Measurements from ENCODE around the gene SCML2. TPM values are rescaled to one million over a fixed set of nuclear protein-coding genes. Genes with fewer than 3 reads are reported as not detected.

The SCML2 gene
- total and polyA plus RNA-seq, 10 of the 15 experiments (the other 5 are each of a cell fraction or from before 2014, with no cell fraction given), result 1.5 to 4.4 (median 2.6) TPM

DNA sequence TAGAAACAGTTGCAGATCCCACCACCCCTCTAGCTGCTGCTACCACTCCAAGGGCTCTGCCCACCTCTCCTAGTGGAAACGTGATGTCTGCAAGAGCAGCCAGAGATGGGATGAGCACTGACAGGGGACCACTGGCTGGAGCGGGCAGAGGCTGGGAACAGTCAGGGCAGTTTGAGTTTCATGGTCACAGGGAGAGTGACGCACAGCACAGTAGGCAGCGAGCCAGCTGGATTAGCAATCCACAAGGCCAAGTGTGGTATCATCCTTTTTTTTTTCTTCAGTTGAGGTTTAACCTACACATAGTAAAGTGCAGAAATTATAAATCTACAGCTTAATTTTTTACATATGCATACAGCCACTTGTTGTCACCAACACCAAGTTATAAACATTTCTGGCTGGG is 6.4 kb upstream of the SCML2 start:
- no peak for DNase-seq (ENCODE audit: low read depth, low spot score)
- no peaks in the 10 kb centered on the region for H3K36me3 ChIP-seq (ENCODE audit: control insufficient read depth in 2 of 2, insufficient read depth in 2 of 2, low read length in 1 of 2)
- no peaks in the 10 kb centered on the region for H3K27me3 ChIP-seq (replicated peaks in 1 of 2; ENCODE audit: control insufficient read depth in 2 of 2, insufficient read depth in 2 of 2, low read length in 1 of 2)
- H3K4me2 ChIP-seq (ENCODE audit: control insufficient read depth, insufficient read depth), result no peak overlapping the region
- no TSS peak for BruUV-seq (replicated peaks)
- no peaks in the 10 kb centered on the region for H3K79me2 ChIP-seq (ENCODE audit: control insufficient read depth, insufficient read depth, low read length)
- FAIRE-seq, result no peak
- ATAC-seq, result no peak
- intact Hi-C loops (cut with micrococcal nuclease; ENCODE audit: unreplicated experiment) (no loop called here), in situ Hi-C loops (cut with MboI) (no loop called here)
- H2AFZ ChIP-seq (ENCODE audit: control insufficient read depth, low read depth, low read length), result no peak overlapping the region
- H3K9ac ChIP-seq (ENCODE audit: control insufficient read depth, insufficient read depth, low read length), result no peak overlapping the region
- no peaks in the 10 kb centered on the region for H3K4me1 ChIP-seq (ENCODE audit: control insufficient read depth, insufficient read depth, low read length)
- no peaks in the 10 kb centered on the region for H4K20me1 ChIP-seq (ENCODE audit: control insufficient read depth, insufficient read depth)
- RAD21 ChIA-PET (ENCODE audit: unreplicated experiment), result no interaction called here
- POLR2A ChIA-PET, result no interaction called here
- SMC1A ChIA-PET (ENCODE audit: uncharacterized antibody, unreplicated experiment), result interaction anchor here (0.6 to 1.0 kb wide), 2 partner anchors 9 to 561 kb away, joined by 3 read pairs; no protein-coding TSS in a partner anchor
- no peak for TF ChIP-seq SMARCA5 (IDR thresholded peaks at IDR 0.05)
- TF ChIP-seq IKZF2 (IDR thresholded peaks at IDR 0.05), result no peak
- no peak for TF ChIP-seq NFIC (IDR thresholded peaks at IDR 0.05; ENCODE audit: low read depth, low read length)
- no peak for TF ChIP-seq KAT2A (conservative IDR thresholded peaks at IDR 0.05; ENCODE audit: control insufficient read depth, low read depth, low read length)
- TF ChIP-seq FOXM1 (IDR thresholded peaks at IDR 0.05; ENCODE audit: low read depth, low read length), result no peak
- TF ChIP-seq SIX5 (IDR thresholded peaks at IDR 0.05; ENCODE audit: low read depth, low read length, severe bottlenecking), result no peak
- no peak for TF ChIP-seq ZNF622 (IDR thresholded peaks at IDR 0.05)
- no peak for TF ChIP-seq MAX (IDR thresholded peaks at IDR 0.05; ENCODE audit: low read depth, low read length)
- CTCF ChIA-PET, result interaction anchor here (0.6 to 1.5 kb wide), 2 partner anchors 12 to 475 kb away, joined by 3 read pairs; no protein-coding TSS in a partner anchor
- no peaks in the 10 kb centered on the region for H3K9me3 ChIP-seq (replicated peaks; ENCODE audit: control insufficient read depth, insufficient read depth, low read length)
- H3K27ac ChIP-seq (ENCODE audit: control insufficient read depth, insufficient read depth), result no peak overlapping the region
- H3K4me3 ChIP-seq, result no peak overlapping the region
- 38% methylated on average over 4 of the region's 4 CpGs for WGBS (ENCODE audit: insufficient coverage, insufficient replicate concordance, low lambda C conversion rate, missing lambda C conversion rate)

- intact Hi-C loops (cut with micrococcal nuclease; ENCODE audit: unreplicated experiment), result no loop called here
- DNase-seq (ENCODE audit: low read depth, low spot score), result no peak
- in situ Hi-C loops (cut with MboI), result no loop called here
- Histone ChIP-seq H3K4me1 (ENCODE audit: control insufficient read depth, insufficient read depth, low read length) (no peaks in the 10 kb centered on the region), H2AFZ (ENCODE audit: control insufficient read depth, low read depth, low read length) (no peak overlapping the region; the same call in 1 of the 2 replicates), H3K9ac (ENCODE audit: control insufficient read depth, insufficient read depth, low read length) (no peak overlapping the region), H3K79me2 (ENCODE audit: control insufficient read depth, insufficient read depth, low read length) (no peaks in the 10 kb centered on the region), H3K9me3 (replicated peaks; ENCODE audit: control insufficient read depth, insufficient read depth, low read length) (no peaks in the 10 kb centered on the region; the same call in 2 of the 3 replicates), H3K4me3 (no peak overlapping the region; the same call in 1 of the 2 replicates), H3K4me2 (ENCODE audit: control insufficient read depth, insufficient read depth) (peak overlapping the region; percentile 50; the same call in 1 of the 2 replicates), H3K27me3 (replicated peaks in 1 of 2; ENCODE audit: control insufficient read depth in 2 of 2, insufficient read depth in 2 of 2, low read length in 1 of 2) (peaks cover 0 to 3% of the 10 kb centered on the region in 2 experiments; a peak in 2 of 4 replicates), H3K27ac (ENCODE audit: control insufficient read depth, insufficient read depth) (no peak overlapping the region), H3K36me3 (ENCODE audit: control insufficient read depth in 2 of 2, insufficient read depth in 2 of 2, low read length in 1 of 2) (no peaks in the 10 kb centered on the region), H4K20me1 (ENCODE audit: control insufficient read depth, insufficient read depth) (no peaks in the 10 kb centered on the region)
- WGBS (ENCODE audit: insufficient coverage, insufficient replicate concordance, low lambda C conversion rate, missing lambda C conversion rate), result 44% methylated on average over 25 of the region's 50 CpGs
- RAD21 ChIA-PET (ENCODE audit: unreplicated experiment), result no interaction called here
- BruUV-seq (replicated peaks), result no TSS peak
- ATAC-seq, result peak; percentile 74
- POLR2A ChIA-PET, result no interaction called here
- SMC1A ChIA-PET (ENCODE audit: uncharacterized antibody, unreplicated experiment), result no interaction called here
- FAIRE-seq, result no peak
- CTCF ChIA-PET, result interaction anchor here (0.5 kb wide), 1 partner anchor 27 kb away, joined by 3 read pairs; no protein-coding TSS in a partner anchor
- TF ChIP-seq EP300 (IDR thresholded peaks at IDR 0.05; ENCODE audit: borderline replicate concordance in 1 of 2, control insufficient read depth in 1 of 2, low read depth in 2 of 2, low read length in 2 of 2) (no peak), ZNF384 (IDR thresholded peaks at IDR 0.05; ENCODE audit: borderline replicate concordance, low read depth, low read length) (no peak), ESRRA (IDR thresholded peaks at IDR 0.05; ENCODE audit: low read length) (no peak), SIN3A (IDR thresholded peaks at IDR 0.05; ENCODE audit: low read depth, low read length) (no peak), TARDBP (IDR thresholded peaks at IDR 0.05; ENCODE audit: borderline replicate concordance) (no peak), CBX5 (IDR thresholded peaks at IDR 0.05; ENCODE audit: low read depth) (no peak), CHD1 (IDR thresholded peaks at IDR 0.05; ENCODE audit: low read depth, low read length) (no peak)
- TF ChIP-seq, protein P1, sequence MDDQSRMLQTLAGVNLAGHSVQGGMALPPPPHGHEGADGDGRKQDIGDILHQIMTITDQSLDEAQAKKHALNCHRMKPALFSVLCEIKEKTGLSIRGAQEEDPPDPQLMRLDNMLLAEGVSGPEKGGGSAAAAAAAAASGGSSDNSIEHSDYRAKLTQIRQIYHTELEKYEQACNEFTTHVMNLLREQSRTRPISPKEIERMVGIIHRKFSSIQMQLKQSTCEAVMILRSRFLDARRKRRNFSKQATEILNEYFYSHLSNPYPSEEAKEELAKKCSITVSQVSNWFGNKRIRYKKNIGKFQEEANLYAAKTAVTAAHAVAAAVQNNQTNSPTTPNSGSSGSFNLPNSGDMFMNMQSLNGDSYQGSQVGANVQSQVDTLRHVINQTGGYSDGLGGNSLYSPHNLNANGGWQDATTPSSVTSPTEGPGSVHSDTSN (IDR thresholded peaks at IDR 0.05; ENCODE audit: insufficient replicate concordance, low read depth, low read length), result no peak
These were observed 538 bp downstream of the SCML2 start for GRCh38 chrX:18353931-18354368.
